IPS DF 6.9 (cell line): ENCODE data around the gene LRG1.

ENCODE experiments used
- DNase-seq: peaks from one replicate; pipeline ENCODE4 v3.0.0-alpha.2; 2013; ENCODE audit warnings: low read depth, low spot score
- H3K27ac ChIP-seq: one replicate; pipeline ENCODE4 v1.5.1; 2013; ENCODE audit warnings: low read length, control low read depth
- H3K27me3 ChIP-seq: 2 replicates; pipeline ENCODE4 v1.6.1; 2013; ENCODE audit warnings: mild to moderate bottlenecking, low read length; ENCODE audit not compliant: control insufficient read depth, insufficient read depth
- H3K36me3 ChIP-seq: 2 replicates; pipeline ENCODE4 v1.6.1; 2013; ENCODE audit warnings: low read length; ENCODE audit not compliant: control insufficient read depth, insufficient read depth
- H3K4me1 ChIP-seq: 2 replicates; pipeline ENCODE4 v1.6.1; 2013; ENCODE audit warnings: low read length; ENCODE audit not compliant: control insufficient read depth, insufficient read depth
- H3K4me3 ChIP-seq: 2 replicates; pipeline ENCODE4 v1.5.1; 2013; ENCODE audit warnings: mild to moderate bottlenecking, low read length
- H3K9me3 ChIP-seq: 2 replicates; pipeline ENCODE4 v1.6.1; 2013; ENCODE audit warnings: low read length, inconsistent platforms; ENCODE audit not compliant: control insufficient read depth, insufficient read depth
- WGBS: extraction: QIAGEN DNeasy Blood & Tissue Kit; methylation state at CpG from one replicate; pipeline ENCODE4 v1.1.7; 2013; ENCODE audit warnings: mixed read lengths, missing lambda C conversion rate; ENCODE audit not compliant: insufficient read length, insufficient coverage; 5-methylcytosine and 5-hydroxymethylcytosine counted together

Gene LRG1

GRCh38 chr19:4501691-4502090, 38.1 kb downstream of the LRG1 start:
- Histone ChIP-seq H3K27ac (no peak overlapping the region), H3K27me3 (no peaks in the 10 kb centered on the region)
- no CpG with 5 or more reads among the region's 25 CpGs for WGBS

GRCh38 chr19:4500841-4501591, 38.8 kb downstream of the LRG1 start:
- Histone ChIP-seq H3K27ac (no peak overlapping the region), H3K36me3 (peaks cover 46% of the 10 kb centered on the region), H3K9me3 (no peaks in the 10 kb centered on the region), H3K4me1 (no peaks in the 10 kb centered on the region), H3K4me3 (no peak overlapping the region), H3K27me3 (no peaks in the 10 kb centered on the region)
- DNase-seq, result no peak
- no CpG with 5 or more reads among the region's 29 CpGs for WGBS

More at GRCh38 chr19:4501691-4502090, 38.1 kb downstream of the LRG1 start:
- no peaks in the 10 kb centered on the region for H3K4me1 ChIP-seq
- no peak for DNase-seq
- no peaks in the 10 kb centered on the region for H3K9me3 ChIP-seq
- H3K36me3 ChIP-seq, result peaks cover 40% of the 10 kb centered on the region
- H3K4me3 ChIP-seq, result no peak overlapping the region

DNA sequence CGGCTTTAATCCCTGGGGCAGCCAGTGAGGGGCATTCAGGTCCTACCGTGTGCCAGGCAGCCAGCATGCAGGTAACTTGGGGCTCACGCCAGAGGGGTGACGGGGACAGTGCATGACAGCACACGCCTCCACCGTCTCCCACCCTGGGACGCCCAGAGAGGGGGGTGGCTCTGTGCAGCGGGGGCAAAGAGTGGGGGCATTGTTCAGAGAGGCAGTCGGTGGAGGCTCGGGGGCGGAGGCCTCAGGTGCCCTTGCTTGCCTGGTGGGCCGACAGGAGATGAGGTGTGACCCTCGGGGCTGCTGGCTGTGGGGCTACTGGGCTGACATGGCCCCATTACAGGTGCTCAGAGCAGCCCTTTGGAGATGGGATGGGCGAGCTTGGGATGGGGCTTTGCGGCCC, 40.0 kb downstream of the LRG1 start:
- H3K4me3 ChIP-seq, result no peak overlapping the region
- H3K27me3 ChIP-seq, result no peaks in the 10 kb centered on the region
- no peaks in the 10 kb centered on the region for H3K9me3 ChIP-seq
- no peaks in the 10 kb centered on the region for H3K4me1 ChIP-seq
- peaks cover 51% of the 10 kb centered on the region for H3K36me3 ChIP-seq
- WGBS, result no CpG with 5 or more reads among the region's 15 CpGs
- no peak overlapping the region for H3K27ac ChIP-seq
- no peak for DNase-seq

DNA sequence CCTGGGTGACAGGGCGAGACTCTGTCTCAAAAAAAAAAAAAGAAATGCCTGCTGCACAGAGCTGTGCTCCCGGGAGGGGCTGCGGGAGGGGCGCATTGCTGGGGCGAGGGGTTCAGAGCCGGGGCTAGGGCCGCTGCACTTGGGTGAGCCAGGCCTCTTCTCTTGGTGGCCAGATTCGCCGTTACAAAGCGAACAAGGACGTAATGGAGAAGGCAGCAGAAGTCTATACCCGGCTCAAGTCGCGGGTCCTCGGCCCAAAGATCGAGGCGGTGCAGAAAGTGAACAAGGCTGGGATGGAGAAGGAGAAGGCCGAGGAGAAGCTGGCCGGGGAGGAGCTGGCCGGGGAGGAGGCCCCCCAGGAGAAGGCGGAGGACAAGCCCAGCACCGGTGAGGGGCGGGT, 40.5 kb downstream of the LRG1 start:
- WGBS, result no CpG with 5 or more reads among the region's 23 CpGs
- no peak for DNase-seq
- no peaks in the 10 kb centered on the region for H3K27me3 ChIP-seq
- no peaks in the 10 kb centered on the region for H3K4me1 ChIP-seq
- no peak overlapping the region for H3K27ac ChIP-seq
- peaks cover 48% of the 10 kb centered on the region for H3K36me3 ChIP-seq
- H3K9me3 ChIP-seq, result no peaks in the 10 kb centered on the region
- no peak overlapping the region for H3K4me3 ChIP-seq

- peaks cover 53% of the 10 kb centered on the region for H3K36me3 ChIP-seq
- DNase-seq, result no peak
- WGBS, result no CpG with 5 or more reads among the region's 12 CpGs
- no peaks in the 10 kb centered on the region for H3K27me3 ChIP-seq
- H3K4me1 ChIP-seq, result no peaks in the 10 kb centered on the region
- H3K27ac ChIP-seq, result no peak overlapping the region
- H3K4me3 ChIP-seq, result no peak overlapping the region
- no peaks in the 10 kb centered on the region for H3K9me3 ChIP-seq
These were observed 41.1 kb downstream of the LRG1 start for GRCh38 chr19:4498694-4499093.

- H3K36me3 ChIP-seq, result peaks cover 58% of the 10 kb centered on the region
- no peak overlapping the region for H3K27ac ChIP-seq
- DNase-seq, result no peak
- no CpG with 5 or more reads among the region's 25 CpGs for WGBS
- H3K9me3 ChIP-seq, result no peaks in the 10 kb centered on the region
- H3K4me3 ChIP-seq, result no peak overlapping the region
- no peaks in the 10 kb centered on the region for H3K4me1 ChIP-seq
- H3K27me3 ChIP-seq, result no peaks in the 10 kb centered on the region
These were observed 42.0 kb downstream of the LRG1 start for GRCh38 chr19:4497770-4498389.

DNA sequence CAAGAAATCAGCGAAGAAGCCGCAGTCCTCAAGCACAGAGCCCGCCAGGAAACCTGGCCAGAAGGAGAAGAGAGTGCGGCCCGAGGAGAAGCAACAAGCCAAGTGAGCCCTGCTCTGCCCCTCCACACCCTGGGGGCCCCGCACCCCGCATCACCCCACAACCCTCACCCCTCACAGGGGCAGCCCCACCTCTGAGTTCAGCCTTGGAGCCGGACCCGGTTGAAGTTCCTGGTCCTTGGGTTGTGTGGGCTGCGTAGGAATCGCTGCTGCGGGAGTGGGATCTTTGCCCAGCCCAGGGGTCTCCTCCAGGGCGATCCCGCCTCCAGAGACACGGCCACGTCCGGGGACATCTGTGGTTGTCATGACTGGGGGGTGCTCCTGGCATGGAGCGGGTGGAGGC, 43.5 kb downstream of the LRG1 start:
- no peak for DNase-seq
- Histone ChIP-seq H3K4me3 (no peak overlapping the region), H3K9me3 (no peaks in the 10 kb centered on the region), H3K4me1 (no peaks in the 10 kb centered on the region), H3K27ac (no peak overlapping the region), H3K27me3 (no peaks in the 10 kb centered on the region), H3K36me3 (peaks cover 59% of the 10 kb centered on the region)
- no CpG with 5 or more reads among the region's 18 CpGs for WGBS

DNA sequence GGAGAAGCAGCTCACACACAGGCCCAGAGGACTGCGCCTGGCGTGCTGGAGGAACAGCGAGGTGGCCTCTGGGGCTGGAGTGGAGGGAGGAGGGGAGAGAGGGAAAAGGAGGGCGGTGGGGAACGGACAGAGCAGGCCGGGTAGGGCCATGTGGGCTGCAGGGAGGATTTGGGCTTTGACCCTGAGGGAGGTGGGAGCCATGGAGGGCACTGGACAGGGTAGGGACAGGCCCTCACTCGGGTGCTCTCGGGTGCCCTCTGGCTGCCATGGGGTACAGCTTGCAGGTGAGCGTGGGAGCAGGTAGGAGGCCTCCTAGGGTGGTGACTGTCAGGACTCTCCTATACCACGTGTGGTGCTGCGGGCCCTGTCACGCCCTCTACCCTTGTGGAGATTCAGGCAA, 44.4 kb downstream of the LRG1 start:
- Histone ChIP-seq H3K4me3 (no peak overlapping the region), H3K27me3 (no peaks in the 10 kb centered on the region), H3K36me3 (peaks cover 53% of the 10 kb centered on the region), H3K9me3 (no peaks in the 10 kb centered on the region), H3K4me1 (no peaks in the 10 kb centered on the region), H3K27ac (no peak overlapping the region)
- DNase-seq, result no peak
- no CpG with 5 or more reads among the region's 12 CpGs for WGBS

DNA sequence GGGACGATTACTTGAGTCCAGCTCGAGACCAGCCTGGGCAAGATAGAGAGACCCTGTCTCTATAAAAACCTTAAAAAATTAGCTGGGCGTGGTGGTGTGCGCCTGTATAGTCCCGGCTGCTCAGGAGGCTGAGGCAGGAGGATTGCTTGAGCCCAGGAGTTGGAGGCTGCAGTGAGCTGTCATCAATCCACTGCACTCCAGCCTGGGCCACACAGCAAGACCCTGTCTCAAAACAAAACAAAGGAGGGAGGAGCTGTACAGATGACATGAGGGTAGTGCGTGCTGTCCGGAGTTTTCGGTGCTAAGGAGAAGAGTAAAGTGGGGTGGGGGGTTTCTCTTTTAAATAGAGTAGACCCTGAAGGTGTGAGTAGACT, 45.2 kb downstream of the LRG1 start:
- Histone ChIP-seq H3K4me1 (no peaks in the 10 kb centered on the region), H3K9me3 (no peaks in the 10 kb centered on the region), H3K4me3 (no peak overlapping the region), H3K27me3 (no peaks in the 10 kb centered on the region), H3K36me3 (peaks cover 56% of the 10 kb centered on the region), H3K27ac (no peak overlapping the region)
- no peak for DNase-seq
- no CpG with 5 or more reads among the region's 8 CpGs for WGBS

DNA sequence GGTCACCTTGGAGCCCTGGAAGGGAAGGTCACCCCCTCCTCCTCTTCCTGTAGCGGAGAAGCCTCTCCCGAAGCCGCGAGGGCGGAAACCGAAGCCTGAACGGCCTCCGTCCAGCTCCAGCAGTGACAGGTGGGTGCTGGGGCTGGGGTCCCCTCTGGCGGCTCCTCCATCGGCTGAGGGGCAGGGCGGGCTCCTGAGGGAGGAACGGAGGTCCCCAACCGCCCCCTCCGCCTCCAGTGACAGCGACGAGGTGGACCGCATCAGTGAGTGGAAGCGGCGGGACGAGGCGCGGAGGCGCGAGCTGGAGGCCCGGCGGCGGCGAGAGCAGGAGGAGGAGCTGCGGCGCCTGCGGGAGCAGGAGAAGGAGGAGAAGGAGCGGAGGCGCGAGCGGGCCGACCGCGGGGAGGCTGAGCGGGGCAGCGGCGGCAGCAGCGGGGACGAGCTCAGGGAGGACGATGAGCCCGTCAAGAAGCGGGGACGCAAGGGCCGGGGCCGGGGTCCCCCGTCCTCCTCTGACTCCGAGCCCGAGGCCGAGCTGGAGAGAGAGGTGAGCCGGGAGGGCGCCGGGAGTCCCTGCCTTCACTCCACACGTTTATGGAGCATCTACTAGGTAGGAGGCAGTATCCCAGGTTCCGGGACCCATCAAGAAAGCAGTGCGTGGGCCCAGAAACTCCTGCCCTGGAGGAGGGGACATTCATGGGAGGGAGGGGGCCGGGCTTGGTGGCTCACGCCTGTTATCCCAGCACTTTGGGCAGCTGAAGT, 45.7 kb downstream of the LRG1 start:
- DNase-seq, result no peak
- WGBS, result no CpG with 5 or more reads among the region's 61 CpGs
- H3K36me3 ChIP-seq, result peaks cover 56% of the 10 kb centered on the region
- H3K4me3 ChIP-seq, result no peak overlapping the region
- no peaks in the 10 kb centered on the region for H3K27me3 ChIP-seq
- no peaks in the 10 kb centered on the region for H3K4me1 ChIP-seq
- no peak overlapping the region for H3K27ac ChIP-seq
- H3K9me3 ChIP-seq, result no peaks in the 10 kb centered on the region
